Measurements from ENCODE around the gene SUOX. TPM values are rescaled to one million over a fixed set of nuclear protein-coding genes. Genes with fewer than 3 reads are reported as not detected.

The SUOX gene
- polyA plus RNA-seq, 1 donor from 2014 or later = 13.1 TPM

DNA sequence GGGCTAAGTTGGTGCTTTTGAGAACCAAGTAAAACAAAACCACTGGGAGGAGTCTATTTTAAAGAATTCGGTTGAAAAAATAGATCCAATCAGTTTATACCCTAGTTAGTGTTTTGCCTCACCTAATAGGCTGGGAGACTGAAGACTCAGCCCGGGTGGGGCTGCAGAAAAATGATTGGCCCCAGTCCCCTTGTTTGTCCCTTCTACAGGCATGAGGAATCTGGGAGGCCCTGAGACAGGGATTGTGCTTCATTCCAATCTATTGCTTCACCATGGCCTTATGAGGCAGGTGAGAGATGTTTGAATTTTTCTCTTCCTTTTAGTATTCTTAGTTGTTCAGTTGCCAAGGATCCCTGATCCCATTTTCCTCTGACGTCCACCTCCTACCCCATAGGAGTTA, 25.0 kb upstream of the SUOX start:
- Histone ChIP-seq H3K9me3 (ENCODE audit: low read length) (no peaks in the 10 kb centered on the region), H3K36me3 (ENCODE audit: insufficient read depth, low read length) (no peaks in the 10 kb centered on the region), H3K9ac (ENCODE audit: low read length) (peak overlapping the region; percentile 76), H3K4me2 (ENCODE audit: low read length) (peak overlapping the region; percentile 63), H4K20me1 (ENCODE audit: insufficient read depth) (no peaks in the 10 kb centered on the region), H2AFZ (ENCODE audit: low read depth, low read length) (no peak overlapping the region), H3K4me3 (ENCODE audit: low read length) (peak overlapping the region; percentile 84), H3K27ac (ENCODE audit: low read length) (peak overlapping the region; percentile 91), H3K27me3 (ENCODE audit: insufficient read depth, low read depth, low read length) (no peaks in the 10 kb centered on the region), H3F3A (ENCODE audit: insufficient read depth, low read length, poor library complexity, severe bottlenecking) (no peaks in the 10 kb centered on the region), H3K79me2 (replicated peaks; ENCODE audit: insufficient read depth, low read length) (peaks cover 39% of the 10 kb centered on the region), H3K9me2 (ENCODE audit: insufficient read depth, low read length) (no peaks in the 10 kb centered on the region)
- no peak for TF ChIP-seq POLR2AphosphoS5 (IDR thresholded peaks at IDR 0.05)
- TF ChIP-seq CTCF (IDR thresholded peaks at IDR 0.05; ENCODE audit: poor library complexity, severe bottlenecking) = no peak
- TF ChIP-seq EP300 (conservative IDR thresholded peaks at IDR 0.05; ENCODE audit: poor library complexity, severe bottlenecking) = no peak
- TF ChIP-seq EZH2 (IDR thresholded peaks at IDR 0.05; ENCODE audit: borderline replicate concordance, insufficient read depth, low read length, poor library complexity, severe bottlenecking) = no peak
- no peak for TF ChIP-seq SMC3 (conservative IDR thresholded peaks at IDR 0.05; ENCODE audit: poor library complexity)
- TF ChIP-seq TAF1 (IDR thresholded peaks at IDR 0.05; ENCODE audit: low read depth) = no peak
- no peak for TF ChIP-seq MXI1 (conservative IDR thresholded peaks at IDR 0.05; ENCODE audit: poor library complexity, severe bottlenecking)
- no peak for TF ChIP-seq REST (IDR thresholded peaks at IDR 0.05; ENCODE audit: borderline replicate concordance)
- no peak for TF ChIP-seq RAD21 (conservative IDR thresholded peaks at IDR 0.05)

GRCh38 chr12:55972456-55972855, 24.6 kb upstream of the SUOX start:
- Histone ChIP-seq H4K20me1 (ENCODE audit: insufficient read depth) (no peaks in the 10 kb centered on the region), H3K79me2 (replicated peaks; ENCODE audit: insufficient read depth, low read length) (peaks cover 43% of the 10 kb centered on the region), H3K36me3 (ENCODE audit: insufficient read depth, low read length) (no peaks in the 10 kb centered on the region), H3K9me3 (ENCODE audit: low read length) (no peaks in the 10 kb centered on the region), H3K9me2 (ENCODE audit: insufficient read depth, low read length) (no peaks in the 10 kb centered on the region), H3K27ac (ENCODE audit: low read length) (peak overlapping the region; percentile 91), H3K9ac (ENCODE audit: low read length) (peak overlapping the region; percentile 76), H3K4me2 (ENCODE audit: low read length) (peak overlapping the region; percentile 63), H2AFZ (ENCODE audit: low read depth, low read length) (peak overlapping the region; percentile 80), H3K27me3 (ENCODE audit: insufficient read depth, low read depth, low read length) (no peaks in the 10 kb centered on the region), H3K4me3 (ENCODE audit: low read length) (peak overlapping the region; percentile 84), H3F3A (ENCODE audit: insufficient read depth, low read length, poor library complexity, severe bottlenecking) (no peaks in the 10 kb centered on the region)
- TF ChIP-seq MXI1 (conservative IDR thresholded peaks at IDR 0.05; ENCODE audit: poor library complexity, severe bottlenecking) (no peak), EZH2 (IDR thresholded peaks at IDR 0.05; ENCODE audit: borderline replicate concordance, insufficient read depth, low read length, poor library complexity, severe bottlenecking) (no peak), CTCF (IDR thresholded peaks at IDR 0.05; ENCODE audit: poor library complexity, severe bottlenecking) (no peak), SMC3 (conservative IDR thresholded peaks at IDR 0.05; ENCODE audit: poor library complexity) (no peak), REST (IDR thresholded peaks at IDR 0.05; ENCODE audit: borderline replicate concordance) (no peak), RAD21 (conservative IDR thresholded peaks at IDR 0.05) (no peak), EP300 (conservative IDR thresholded peaks at IDR 0.05; ENCODE audit: poor library complexity, severe bottlenecking) (no peak), TAF1 (IDR thresholded peaks at IDR 0.05; ENCODE audit: low read depth) (no peak), POLR2AphosphoS5 (IDR thresholded peaks at IDR 0.05) (no peak)
